Eye (tissue), 1 donor: Measurements from ENCODE around the gene MTHFSD.
"Not testable (repeated sequence)": the region's sequence is repeated elsewhere in the genome, so short reads cannot be mapped to it uniquely, and the experiment has no call there.

Experiments
- DNase-seq: peaks from one replicate; pipeline ENCODE4 v3.0.0-alpha.2; 2015

Gene MTHFSD, protein sequence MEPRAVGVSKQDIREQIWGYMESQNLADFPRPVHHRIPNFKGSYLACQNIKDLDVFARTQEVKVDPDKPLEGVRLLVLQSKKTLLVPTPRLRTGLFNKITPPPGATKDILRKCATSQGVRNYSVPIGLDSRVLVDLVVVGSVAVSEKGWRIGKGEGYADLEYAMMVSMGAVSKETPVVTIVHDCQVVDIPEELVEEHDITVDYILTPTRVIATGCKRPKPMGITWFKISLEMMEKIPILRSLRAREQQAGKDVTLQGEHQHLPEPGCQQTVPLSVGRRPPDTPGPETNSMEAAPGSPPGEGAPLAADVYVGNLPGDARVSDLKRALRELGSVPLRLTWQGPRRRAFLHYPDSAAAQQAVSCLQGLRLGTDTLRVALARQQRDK

DNA sequence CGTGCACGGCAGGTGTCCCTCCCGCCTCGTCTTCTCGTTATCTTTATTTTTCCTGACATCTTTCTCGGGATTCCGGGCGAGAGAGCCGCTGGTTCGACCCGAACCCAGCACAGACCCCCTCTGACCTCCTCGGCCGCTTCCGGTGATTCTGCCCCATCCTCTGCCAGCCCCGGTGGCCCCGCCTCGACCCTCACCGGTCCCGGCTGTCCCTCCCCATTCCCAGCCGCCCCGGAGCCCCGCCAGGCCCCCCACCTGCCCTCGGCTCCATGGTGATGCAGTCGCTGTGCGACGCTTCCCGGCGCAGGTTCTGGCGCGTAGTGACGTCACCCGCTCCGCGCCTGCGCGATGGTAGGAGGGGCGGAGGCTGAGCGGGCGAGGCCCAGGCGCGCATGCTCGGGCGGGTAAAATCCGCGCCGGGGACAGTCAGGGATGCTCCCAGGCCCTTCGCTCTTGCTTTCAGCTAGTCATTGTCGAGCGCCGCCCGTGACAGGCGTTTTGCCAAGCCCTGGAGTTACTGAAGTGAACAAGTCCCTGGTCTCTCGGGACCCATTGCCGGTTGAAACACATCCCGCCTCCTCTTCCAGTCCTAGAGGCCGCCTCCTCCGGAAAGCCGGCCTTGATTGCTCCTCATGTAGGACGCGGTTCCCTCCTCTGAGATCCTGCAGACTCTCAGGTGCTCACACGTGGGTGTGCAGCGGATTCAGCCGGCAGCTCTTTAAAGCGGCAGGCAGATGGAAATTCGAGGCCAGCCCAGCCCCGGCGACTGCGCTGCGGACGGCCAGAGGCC is at the start of gene MTHFSD:
Gene MTHFSD (minus strand): TSS at position 319 of the 787 bp plus-strand sequence. CDS start 51 bp downstream, at position 268.
- DNase-seq: peak; percentile 98

- DNase-seq: no peak
These were observed 49.6 kb upstream of the MTHFSD start for GRCh38 chr16:86604436-86605193.

DNA sequence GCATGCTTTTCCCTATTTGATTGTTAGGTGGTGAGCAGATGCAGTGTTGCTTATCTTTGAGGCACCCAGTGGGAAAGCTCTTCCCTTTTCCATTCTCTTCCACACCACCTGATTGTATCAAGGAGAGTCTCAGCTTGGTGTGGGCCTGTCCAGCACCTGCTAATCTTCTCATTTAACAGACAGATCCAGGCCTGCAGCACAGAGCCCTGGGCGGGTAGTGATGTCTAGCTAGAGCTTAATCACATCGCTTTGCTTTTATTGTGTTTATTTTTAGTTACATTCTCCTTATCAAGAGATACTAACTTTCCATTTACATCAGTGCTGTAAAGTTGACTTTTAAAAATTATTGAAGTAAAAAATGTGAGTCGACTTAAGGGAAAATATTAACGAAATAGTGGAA is 47.5 kb upstream of the MTHFSD start:
- DNase-seq: no peak

DNA sequence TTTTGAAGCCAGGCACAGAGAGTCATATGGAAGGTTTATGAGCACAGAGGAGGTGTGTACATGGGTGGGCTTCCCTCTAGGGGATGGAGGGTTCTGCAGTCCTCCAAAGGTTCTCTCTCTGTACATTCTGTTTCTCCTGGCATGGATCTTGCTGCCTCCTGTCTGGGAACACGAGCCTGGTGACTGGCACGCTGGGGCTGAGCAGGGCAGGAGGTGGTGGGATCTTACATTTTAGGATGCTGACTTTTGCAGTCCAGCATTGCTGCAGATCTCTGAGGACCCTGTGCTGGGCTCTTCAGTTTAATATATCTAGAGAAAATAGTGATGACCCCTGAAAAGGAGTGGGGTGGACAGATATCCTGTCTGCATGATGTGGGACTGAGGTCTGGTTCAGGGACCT is 46.3 kb upstream of the MTHFSD start:
- no peak for DNase-seq

DNA sequence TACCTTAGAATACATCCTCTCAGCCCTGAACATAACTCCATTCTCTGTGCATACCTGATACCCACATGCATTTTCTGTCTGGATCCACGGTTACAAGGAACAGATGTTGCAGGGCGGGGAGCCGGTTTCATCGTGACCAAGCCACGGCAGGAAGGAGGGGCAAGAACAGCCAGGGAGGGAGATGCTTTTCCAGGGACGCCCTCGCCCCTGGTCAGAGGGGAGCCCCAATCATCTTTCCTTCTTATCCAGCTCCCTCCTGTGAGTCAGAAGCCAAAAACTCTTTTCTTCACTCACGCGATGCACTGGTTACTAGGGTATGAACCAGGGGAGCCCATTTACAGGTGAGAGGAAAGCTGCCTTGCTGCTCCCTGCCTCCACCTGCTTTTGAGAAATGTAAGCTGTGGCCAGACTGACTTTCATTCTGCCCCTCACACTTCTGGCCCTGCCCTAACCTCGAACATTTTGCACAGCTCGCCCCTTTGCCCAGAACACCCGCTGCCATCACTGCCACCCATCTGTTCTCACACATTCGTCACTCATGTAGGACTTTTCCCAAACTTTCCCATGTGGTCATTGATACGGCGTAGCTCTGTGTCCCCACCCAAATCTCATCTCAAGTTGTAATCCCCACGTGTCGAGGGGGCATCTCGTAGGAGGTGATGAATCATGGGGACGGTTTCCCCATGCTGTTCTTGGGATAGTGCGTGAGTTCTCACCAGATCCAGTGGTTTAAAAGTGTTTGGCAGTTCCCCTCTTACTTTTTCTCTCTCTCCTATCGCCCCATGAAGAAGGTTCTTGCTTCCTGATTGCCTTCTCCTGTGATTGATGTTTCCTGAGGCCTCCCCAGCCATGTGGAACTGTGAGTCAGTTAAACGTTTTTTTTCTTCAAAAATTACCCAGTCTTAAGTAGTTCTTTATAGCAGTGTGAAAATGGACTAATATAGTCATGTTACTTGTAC is 43.9 kb upstream of the MTHFSD start:
- DNase-seq: no peak

GRCh38 chr16:86597880-86598606 is 43.0 kb upstream of the MTHFSD start:
- DNase-seq: no peak

DNA sequence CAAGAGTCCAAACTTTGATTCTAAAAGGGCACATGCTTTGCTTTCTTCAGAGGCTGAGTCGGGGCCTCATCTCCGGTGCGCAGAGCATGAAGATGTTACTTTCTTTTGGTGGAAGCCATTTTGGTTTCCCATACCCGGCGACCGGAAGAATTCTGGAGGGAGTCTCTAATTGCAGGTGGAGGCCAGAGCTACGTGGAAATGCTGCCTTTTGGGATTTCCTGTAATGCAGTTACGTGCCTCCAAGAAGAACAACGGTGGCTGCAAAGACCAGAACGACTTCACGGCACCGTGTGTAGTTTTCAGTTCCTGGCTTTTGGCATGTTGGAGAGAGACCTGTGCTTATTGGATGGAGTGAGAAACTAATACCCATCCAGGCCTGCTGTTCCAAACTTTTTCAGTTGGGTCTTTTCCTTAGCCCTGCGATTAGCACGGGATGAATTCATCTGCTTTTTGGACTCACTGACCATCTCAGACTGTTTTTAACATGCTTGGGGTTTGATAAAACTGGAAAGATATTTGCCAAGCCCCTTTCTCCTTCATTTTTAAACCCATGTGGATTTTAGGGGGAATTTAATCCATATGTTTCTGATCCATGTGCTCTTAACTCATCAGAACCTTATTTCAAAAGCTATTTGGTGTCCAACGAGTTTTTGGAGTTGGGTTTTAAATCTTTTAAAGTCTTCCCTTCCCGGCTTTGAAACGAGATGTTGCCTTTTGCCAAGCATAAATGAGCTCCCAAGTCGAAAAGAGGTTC is 42.3 kb upstream of the MTHFSD start:
- DNase-seq: peak; percentile 35

DNA sequence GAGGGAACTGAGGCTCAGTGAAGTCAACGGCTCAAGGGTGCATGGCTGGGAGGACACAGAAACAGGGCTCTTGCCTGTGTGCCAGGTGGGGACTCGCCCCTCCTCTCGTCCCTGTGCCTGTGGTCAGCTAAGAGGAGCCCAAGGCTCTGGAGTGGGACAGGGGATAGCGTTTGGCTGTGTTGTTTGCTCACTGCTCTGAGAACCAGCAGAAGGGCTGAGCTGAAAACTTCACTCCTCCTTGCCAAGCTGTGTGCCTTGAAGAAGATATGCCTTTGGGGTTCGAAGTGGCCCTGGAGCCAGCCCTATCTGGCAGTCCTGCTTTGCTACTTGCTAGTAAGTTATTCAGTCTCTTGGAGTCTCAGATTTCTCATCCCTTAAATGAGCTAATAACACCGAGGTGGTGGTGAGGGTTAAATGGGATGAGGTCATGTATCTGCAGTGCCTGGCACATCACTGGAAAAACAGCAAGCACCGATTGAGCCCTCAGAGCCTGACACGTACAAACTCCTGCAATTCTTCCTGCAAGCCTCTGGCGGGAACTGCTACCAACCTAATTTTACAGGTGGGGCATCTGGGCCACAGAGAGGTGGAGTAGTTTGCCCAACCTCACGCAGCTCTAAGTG is 41.1 kb upstream of the MTHFSD start:
- no peak for DNase-seq

DNA sequence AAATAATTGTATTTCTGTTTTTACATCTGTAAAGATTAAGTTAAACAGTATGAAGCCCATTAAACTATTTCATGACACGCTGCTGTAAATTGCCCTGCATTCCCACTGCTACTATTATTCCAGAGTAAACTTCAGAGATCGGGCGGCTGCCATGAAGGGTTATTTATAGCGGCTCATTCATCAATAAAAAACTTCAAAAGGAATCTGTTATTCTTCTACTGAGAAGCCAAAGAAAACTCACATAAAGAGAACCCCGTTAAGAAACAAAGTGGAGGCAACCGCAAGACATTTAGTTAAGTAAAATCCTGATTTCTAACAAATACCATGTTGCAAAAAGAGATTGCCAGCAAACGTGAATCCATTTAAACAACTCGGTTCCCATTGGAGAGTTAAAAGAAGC is 39.7 kb upstream of the MTHFSD start:
- peak; percentile 26 for DNase-seq

DNA sequence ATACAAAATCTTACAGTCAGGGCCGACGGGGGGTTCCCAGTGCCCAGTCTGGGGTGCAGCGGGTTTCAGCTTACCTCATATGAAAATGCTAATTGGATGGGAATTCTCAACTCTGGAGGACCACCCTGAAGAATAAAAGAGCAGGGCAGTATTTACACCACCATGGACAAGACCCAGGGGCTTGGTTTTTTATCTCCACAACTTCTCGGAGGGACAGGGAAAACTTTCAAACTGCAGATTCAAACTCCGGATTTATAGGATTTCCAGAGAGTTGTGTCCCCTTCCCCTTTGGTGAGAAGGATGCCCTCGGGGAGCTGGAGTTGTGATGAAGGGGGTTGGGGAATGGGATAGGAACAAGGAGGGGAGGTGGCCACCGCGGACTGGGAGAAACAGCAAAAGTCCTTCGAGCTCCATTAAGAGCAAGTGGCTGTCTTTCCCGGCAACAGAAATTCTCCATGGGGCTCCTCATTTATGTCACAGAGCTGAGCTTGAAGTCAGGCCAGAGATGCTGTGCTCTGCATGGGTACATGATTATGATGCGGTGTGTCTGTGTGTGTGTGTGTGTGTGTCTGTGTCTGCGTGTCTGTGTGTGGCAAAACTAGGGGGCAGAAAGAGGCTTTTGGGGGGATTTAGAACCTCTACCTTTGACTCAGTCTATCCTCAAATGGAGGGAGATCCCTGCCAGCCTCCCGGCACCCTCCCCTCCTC is 39.0 kb upstream of the MTHFSD start:
- DNase-seq: peak; percentile 36

- no peak for DNase-seq
These were observed 36.2 kb upstream of the MTHFSD start for GRCh38 chr16:86591270-86591669.

DNA sequence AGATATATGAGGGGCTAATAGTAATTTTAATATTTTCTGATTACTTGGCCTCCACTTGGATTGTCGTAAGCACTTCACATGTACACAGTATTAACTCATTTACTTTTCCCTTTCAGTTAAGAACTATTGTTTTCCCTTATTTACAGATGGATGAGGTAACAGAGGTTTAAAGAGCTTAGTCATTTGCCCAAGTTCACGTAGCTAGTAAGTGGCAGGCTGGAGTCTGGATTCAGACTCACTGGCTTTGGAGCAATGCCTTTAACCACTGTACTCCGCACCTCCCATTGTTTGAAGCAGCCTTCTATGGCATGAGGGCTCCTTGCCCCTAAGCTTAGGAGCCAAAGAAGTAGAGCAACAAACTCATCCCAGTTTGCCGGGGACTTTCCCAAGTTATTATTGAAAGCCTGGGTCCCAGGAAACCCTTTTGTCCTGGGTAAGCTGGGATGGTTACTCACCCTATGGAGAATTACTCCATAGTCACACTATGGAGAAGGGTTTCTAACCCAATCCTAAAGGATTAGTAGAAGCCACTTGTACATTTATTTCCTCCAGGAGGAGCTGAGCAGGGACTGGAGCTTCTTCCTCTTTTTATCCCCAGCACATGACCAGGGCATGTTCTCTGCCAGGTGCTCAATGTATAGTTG is 35.6 kb upstream of the MTHFSD start:
- DNase-seq: no peak

DNA sequence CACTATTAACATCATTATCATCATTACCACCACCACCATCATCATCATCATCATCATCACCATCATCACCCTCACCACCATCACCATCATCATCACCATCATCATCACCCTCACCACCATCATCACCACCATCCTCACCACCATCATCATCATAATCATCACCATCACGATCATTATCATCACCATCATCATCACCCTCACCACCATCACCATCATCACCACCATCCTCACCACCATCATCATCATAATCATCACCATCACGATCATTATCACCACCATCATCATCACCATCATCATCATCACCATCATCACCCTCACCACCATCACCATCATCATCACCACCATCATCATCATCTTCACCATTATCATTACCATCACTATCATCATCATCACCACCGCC is 32.9 kb upstream of the MTHFSD start:
- not testable (repeated sequence) for DNase-seq

DNA sequence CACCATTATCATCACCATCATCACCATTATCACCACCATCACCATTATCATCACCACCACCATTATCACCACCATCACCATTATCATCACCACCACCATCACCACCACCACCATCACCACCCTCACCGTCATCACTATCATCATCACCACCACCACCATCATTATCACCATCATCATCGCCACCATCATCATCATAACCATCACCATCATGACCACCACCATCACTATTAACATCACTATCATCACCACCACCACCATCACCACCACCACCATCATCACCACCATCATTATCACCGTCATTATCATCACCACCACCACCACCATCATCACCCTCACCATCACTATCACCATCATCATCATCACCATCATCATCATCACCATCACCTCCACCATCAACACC is 32.5 kb upstream of the MTHFSD start:
- no peak for DNase-seq

GRCh38 chr16:86585821-86586611 is 31.0 kb upstream of the MTHFSD start:
- peak; percentile 16 for DNase-seq

GRCh38 chr16:86584726-86585721 is 30.0 kb upstream of the MTHFSD start:
- DNase-seq: no peak
